Measurements from ENCODE around the gene NPLOC4.
"Not testable (repeated sequence)": the region's sequence is repeated elsewhere in the genome, so short reads cannot be mapped to it uniquely, and the experiment has no call there.

The NPLOC4 gene

DNA sequence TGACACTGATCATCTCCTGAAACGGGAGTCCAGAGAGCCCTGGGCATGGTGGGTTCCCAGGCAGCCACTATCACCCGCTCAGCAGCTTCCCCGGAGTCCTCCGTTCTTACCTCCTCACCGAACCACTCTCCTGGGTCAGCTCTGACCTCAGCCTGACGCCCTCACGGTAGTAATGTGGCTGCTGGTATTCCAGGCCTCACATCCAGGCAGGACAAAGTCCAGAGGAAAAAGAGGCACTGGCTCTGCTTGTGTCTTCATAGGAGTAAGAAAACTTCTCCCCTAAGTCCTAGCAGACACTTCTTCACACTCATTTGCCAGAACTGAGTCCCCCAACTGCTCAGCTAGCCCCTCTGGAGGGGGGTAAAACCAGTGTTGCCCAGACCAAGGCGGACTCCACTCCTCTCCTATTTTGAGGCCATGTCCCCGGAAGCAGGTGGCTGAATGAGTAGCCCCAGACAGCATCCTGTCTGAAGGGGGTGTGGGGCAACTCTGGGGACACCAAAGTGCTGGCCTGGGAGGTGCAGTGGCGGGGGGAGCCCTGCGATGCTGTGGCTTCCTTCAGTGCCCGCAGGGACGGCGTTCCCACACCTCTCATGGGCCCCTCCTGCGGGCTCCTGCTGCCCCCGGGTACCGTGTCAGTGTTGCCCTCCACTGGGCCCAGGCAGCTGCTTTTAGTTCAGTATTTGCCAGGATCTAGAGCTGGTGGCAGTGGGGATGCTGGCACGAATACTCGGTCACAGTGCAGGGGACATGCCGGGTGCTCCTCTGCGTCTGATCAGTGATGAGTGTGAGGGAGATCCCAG is 103.4 kb downstream of the NPLOC4 start:
- peak overlapping the region; percentile 64 for H3K27ac ChIP-seq
- H3K9me3 ChIP-seq = 0 out of 2 replicates have a peak, but pooled peaks cover 7% of the 10 kb centered on the region
- H3K4me2 ChIP-seq = peak overlapping the region; percentile 80
- peaks cover 35% of the 10 kb centered on the region for H3K27me3 ChIP-seq
- 0 out of 2 replicates have a peak, but pooled peaks cover 5% of the 10 kb centered on the region for H3K36me3 ChIP-seq
- H3K9ac ChIP-seq = peak overlapping the region; percentile 53
- H3K4me3 ChIP-seq = no peak overlapping the region
- peaks cover 45% of the 10 kb centered on the region for H4K20me1 ChIP-seq
- H3K4me1 ChIP-seq = peaks cover 49% of the 10 kb centered on the region
- no peak for TF ChIP-seq Cebpa-rat (IDR thresholded peaks at IDR 0.05)

DNA sequence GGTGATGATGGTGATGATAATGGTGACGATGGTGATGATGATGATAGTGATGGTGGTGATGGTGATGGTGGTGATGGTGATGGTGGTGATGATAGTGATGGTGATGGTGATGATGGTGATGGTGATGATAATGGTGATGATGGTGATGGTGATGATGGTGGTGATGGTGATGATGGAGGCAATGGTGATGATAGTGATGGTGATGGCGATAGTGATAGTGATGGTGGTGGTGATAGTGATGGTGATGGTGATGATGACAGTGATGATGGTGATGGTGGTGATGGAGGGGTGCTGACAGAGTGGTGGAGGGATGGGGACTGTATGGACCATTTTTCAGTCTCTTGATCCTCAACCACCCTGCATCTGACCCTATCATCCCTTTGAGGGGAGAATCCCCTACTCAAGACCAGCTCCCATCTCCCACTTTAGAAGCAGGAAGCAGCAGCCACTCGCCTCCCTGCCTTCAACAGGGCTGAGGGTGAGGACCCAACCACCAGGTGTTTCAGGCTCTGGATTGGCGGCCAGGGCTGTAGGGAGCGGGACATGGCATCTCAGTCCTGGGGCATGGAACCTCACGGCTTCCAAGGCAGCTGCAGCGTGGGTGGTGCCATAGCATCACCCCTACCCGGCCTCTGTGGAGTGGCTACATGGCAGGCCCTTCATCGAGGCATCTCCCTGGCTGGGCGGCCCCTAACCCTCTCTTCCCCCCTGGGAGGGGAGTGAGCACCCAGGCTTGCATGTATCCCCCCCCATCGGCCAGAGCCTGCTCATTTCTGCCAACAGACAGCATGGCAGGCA is 104.2 kb downstream of the NPLOC4 start:
- H3K4me2 ChIP-seq = peak overlapping the region; percentile 80

DNA sequence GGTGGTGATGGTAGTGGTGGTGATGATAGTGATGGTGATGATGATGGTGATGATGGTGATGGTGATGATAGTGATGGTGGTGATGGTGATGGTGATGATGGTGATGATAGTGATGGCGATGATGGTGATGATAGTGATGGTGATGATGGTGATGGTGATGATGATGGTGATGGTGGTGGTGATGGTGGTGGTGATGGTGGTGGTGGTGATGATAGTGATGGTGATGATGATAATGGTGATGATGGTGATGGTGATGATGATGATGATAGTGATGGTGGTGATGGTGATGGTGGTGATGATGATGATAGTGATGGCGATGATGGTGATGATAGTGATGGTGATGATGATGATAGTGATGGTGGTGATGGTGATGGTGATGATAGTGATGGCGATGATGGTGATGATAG is 104.9 kb downstream of the NPLOC4 start:
- Histone ChIP-seq H3K27me3 (peaks cover 45% of the 10 kb centered on the region), H3K4me1 (peaks cover 35% of the 10 kb centered on the region), H4K20me1 (peaks cover 33% of the 10 kb centered on the region)
- not testable (repeated sequence) for H3K36me3 ChIP-seq, H3K9ac ChIP-seq, H3K27ac ChIP-seq, H3K4me2 ChIP-seq, H3K4me3 ChIP-seq, H3K9me3 ChIP-seq

More for the DNA sequence above, 104.2 kb downstream of the NPLOC4 start:
- Histone ChIP-seq H3K9ac (0 out of 2 replicates have a peak overlapping the region, but pooled peaks have one; percentile 53), H4K20me1 (peaks cover 37% of the 10 kb centered on the region), H3K4me3 (no peak overlapping the region), H3K36me3 (no peaks in the 10 kb centered on the region), H3K9me3 (0 out of 2 replicates have a peak, but pooled peaks cover 7% of the 10 kb centered on the region), H3K27ac (peak overlapping the region; percentile 64), H3K27me3 (peaks cover 43% of the 10 kb centered on the region), H3K4me1 (peaks cover 41% of the 10 kb centered on the region)
- TF ChIP-seq Cebpa-rat (IDR thresholded peaks at IDR 0.05) = no peak

DNA sequence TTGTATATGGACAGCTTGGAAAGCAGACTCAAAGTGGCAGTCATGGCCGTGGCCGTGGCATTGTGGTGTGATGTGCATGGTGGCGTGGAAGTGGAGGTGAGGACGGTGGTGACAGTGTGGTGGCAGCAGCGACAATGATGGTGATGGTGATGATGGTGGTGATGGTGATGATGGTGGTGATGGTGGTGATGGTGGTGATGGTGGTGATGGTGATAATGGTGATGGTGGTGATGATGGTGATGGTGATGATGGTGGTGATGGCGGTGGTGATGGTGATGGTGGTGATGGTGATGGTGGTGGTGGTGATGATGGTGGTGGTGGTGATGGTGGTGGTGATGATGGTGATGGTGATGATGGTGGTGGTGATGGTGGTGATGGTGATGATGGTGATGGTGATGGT is 105.9 kb downstream of the NPLOC4 start:
- Histone ChIP-seq H3K4me2 (0 out of 2 replicates have a peak overlapping the region, but pooled peaks have one; percentile 9), H3K4me1 (peaks cover 32% of the 10 kb centered on the region), H4K20me1 (peaks cover 24% of the 10 kb centered on the region), H3K27me3 (peaks cover 44% of the 10 kb centered on the region)
- not testable (repeated sequence) for H3K9ac ChIP-seq, H3K27ac ChIP-seq, H3K36me3 ChIP-seq, H3K9me3 ChIP-seq, H3K4me3 ChIP-seq

DNA sequence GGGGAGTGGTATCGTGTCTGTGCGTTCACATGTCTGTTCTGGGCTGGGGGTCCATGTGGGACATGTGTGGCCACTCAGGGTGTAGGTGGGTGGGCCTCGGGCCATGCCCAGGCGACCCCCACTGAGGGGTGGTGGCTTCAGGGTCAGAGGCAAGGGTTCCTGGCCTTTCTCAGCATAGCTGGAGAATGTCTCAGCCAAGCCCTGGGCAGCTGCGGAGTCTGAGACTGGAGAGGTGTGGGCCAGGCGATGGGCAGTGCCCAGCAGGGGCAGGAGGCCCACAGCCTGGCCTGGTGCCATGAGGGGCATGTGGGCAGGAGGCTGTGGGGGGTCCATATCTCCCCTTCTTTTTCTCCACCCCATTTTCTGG is 107.5 kb downstream of the NPLOC4 start:
- Histone ChIP-seq H3K4me2 (no peak overlapping the region), H3K9ac (no peak overlapping the region), H3K4me3 (no peak overlapping the region), H3K36me3 (no peaks in the 10 kb centered on the region), H3K27me3 (peaks cover 42% of the 10 kb centered on the region), H3K9me3 (0 out of 2 replicates have a peak, but pooled peaks cover 7% of the 10 kb centered on the region), H4K20me1 (peaks cover 18% of the 10 kb centered on the region), H3K4me1 (peaks cover 32% of the 10 kb centered on the region), H3K27ac (no peak overlapping the region)
- TF ChIP-seq Cebpa-rat (IDR thresholded peaks at IDR 0.05) = no peak

GRCh38 chr17:81528651-81529436 is 108.1 kb downstream of the NPLOC4 start:
- no peak overlapping the region for H3K4me2 ChIP-seq

GRCh38 chr17:81528384-81528650 is 108.6 kb downstream of the NPLOC4 start:
- Histone ChIP-seq H4K20me1 (peaks cover 17% of the 10 kb centered on the region), H3K4me3 (no peak overlapping the region), H3K27me3 (peaks cover 42% of the 10 kb centered on the region), H3K9me3 (0 out of 2 replicates have a peak, but pooled peaks cover 7% of the 10 kb centered on the region), H3K27ac (no peak overlapping the region), H3K36me3 (no peaks in the 10 kb centered on the region), H3K4me1 (peaks cover 32% of the 10 kb centered on the region), H3K9ac (no peak overlapping the region), H3K4me2 (no peak overlapping the region)
- no peak for TF ChIP-seq Cebpa-rat (IDR thresholded peaks at IDR 0.05)

More at GRCh38 chr17:81528651-81529436, 108.1 kb downstream of the NPLOC4 start:
- no peak overlapping the region for H3K9ac ChIP-seq
- no peak for TF ChIP-seq Cebpa-rat (IDR thresholded peaks at IDR 0.05)
- peaks cover 42% of the 10 kb centered on the region for H3K27me3 ChIP-seq
- peaks cover 32% of the 10 kb centered on the region for H3K4me1 ChIP-seq
- no peaks in the 10 kb centered on the region for H3K36me3 ChIP-seq
- H3K27ac ChIP-seq = no peak overlapping the region
- H3K9me3 ChIP-seq = 0 out of 2 replicates have a peak, but pooled peaks cover 7% of the 10 kb centered on the region
- H4K20me1 ChIP-seq = peaks cover 17% of the 10 kb centered on the region
- no peak overlapping the region for H3K4me3 ChIP-seq

GRCh38 chr17:81527591-81528383 is 109.1 kb downstream of the NPLOC4 start, which contains the start of gene FSCN2:
FSCN2 (plus strand) TSS chr17:81528377; CDS start chr17:81528532, 155 bp downstream.
- Histone ChIP-seq H3K4me2 (no peak within 1 kb of the TSS), H3K27ac (no peak within 1 kb of the TSS), H3K36me3 (no peaks in the 10 kb centered on the region), H3K9me3 (0 out of 2 replicates have a peak, but pooled peaks cover 7% of the 10 kb centered on the region), H3K27me3 (peaks cover 42% of the 10 kb centered on the region), H3K4me1 (peaks cover 32% of the 10 kb centered on the region), H4K20me1 (peaks cover 14% of the 10 kb centered on the region), H3K4me3 (no peak within 1 kb of the TSS), H3K9ac (no peak within 1 kb of the TSS)
- no peak for TF ChIP-seq Cebpa-rat (IDR thresholded peaks at IDR 0.05)
